ENCODE results near the gene CELF4.

Gene CELF4

DNA sequence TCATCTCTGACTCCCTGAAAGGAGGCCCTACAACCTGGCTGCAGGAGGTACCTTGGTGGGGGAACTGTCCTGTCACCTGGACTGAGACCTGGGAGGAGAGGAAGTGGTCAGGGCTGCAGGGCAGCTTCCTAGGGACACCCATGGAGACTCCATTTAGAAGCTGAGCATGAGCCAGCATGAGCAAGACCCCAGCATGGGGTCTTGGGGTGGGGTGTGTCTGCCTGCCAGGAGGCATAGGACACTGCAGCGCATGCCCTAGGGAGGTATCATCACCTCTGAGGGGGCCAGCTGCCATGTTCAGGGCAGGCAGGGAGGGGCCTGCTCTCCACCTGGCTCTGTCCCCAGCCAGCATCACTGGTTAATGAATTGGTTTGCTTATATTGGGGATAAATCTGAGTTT, 249.7 kb downstream of the CELF4 start:
- Histone ChIP-seq H3K36me3 (replicated peaks) (no peaks in the 10 kb centered on the region), H3K4me3 (ENCODE audit: low read depth, low read length) (no peak overlapping the region), H3K27ac (no peak overlapping the region), H3K27me3 (replicated peaks) (no peaks in the 10 kb centered on the region)
- in situ Hi-C loops (cut with HindIII; ENCODE audit: low pct_ligation_motif_present, low sequenced_read_pairs): no loop called here
- TF ChIP-seq, protein P1, sequence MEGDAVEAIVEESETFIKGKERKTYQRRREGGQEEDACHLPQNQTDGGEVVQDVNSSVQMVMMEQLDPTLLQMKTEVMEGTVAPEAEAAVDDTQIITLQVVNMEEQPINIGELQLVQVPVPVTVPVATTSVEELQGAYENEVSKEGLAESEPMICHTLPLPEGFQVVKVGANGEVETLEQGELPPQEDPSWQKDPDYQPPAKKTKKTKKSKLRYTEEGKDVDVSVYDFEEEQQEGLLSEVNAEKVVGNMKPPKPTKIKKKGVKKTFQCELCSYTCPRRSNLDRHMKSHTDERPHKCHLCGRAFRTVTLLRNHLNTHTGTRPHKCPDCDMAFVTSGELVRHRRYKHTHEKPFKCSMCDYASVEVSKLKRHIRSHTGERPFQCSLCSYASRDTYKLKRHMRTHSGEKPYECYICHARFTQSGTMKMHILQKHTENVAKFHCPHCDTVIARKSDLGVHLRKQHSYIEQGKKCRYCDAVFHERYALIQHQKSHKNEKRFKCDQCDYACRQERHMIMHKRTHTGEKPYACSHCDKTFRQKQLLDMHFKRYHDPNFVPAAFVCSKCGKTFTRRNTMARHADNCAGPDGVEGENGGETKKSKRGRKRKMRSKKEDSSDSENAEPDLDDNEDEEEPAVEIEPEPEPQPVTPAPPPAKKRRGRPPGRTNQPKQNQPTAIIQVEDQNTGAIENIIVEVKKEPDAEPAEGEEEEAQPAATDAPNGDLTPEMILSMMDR (IDR thresholded peaks at IDR 0.05; ENCODE audit: low read depth, low read length, missing control alignments): no peak
- no peak for DNase-seq

DNA sequence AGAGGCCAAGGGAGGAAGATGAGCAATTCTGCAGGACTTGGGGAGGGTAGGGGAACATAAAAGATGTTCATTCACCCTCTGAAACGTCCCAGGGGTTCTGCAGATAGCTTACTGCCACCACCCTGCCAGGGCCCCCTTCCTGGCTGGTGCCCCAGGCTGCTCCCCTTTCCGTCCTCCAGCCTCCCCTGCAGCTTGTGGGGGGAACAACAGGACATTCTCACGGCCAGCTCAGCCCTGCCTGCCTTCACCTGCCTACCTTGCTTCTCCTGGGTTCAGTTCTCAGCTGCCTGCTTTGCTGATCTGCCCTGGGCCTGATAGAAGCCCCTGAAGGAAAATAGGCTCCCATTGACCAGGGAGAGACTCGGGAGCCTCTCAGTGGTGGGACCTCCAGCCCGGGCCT, 251.1 kb downstream of the CELF4 start:
- Histone ChIP-seq H3K27ac (no peak overlapping the region), H3K27me3 (replicated peaks) (no peaks in the 10 kb centered on the region), H3K36me3 (replicated peaks) (no peaks in the 10 kb centered on the region), H3K4me3 (ENCODE audit: low read depth, low read length) (no peak overlapping the region)
- in situ Hi-C loops (cut with HindIII; ENCODE audit: low pct_ligation_motif_present, low sequenced_read_pairs): no loop called here
- no peak for DNase-seq
- TF ChIP-seq, protein P1 (IDR thresholded peaks at IDR 0.05; ENCODE audit: low read depth, low read length, missing control alignments): no peak

DNA sequence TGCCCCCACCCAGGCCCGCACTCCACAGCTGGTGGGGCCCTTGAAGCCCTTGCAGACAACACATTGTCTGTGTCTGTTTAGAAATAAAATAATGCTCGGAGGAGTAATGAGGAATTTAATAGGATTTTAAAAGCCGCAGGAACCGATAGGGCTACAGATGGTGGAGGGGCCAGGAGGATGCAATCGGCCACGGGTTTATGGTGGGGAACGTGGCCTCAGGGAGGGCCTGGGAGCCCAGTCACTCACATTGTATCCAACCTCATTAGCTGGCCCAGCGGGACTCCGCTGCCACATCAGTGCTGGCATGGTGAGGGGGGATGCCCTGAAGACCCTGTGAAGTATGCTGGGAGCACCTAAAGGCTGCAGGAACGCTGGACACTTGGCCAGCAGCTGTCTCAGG, 252.0 kb downstream of the CELF4 start:
- TF ChIP-seq, protein P1 (IDR thresholded peaks at IDR 0.05; ENCODE audit: low read depth, low read length, missing control alignments): no peak
- DNase-seq: no peak
- Histone ChIP-seq H3K27me3 (replicated peaks) (no peaks in the 10 kb centered on the region), H3K36me3 (replicated peaks) (no peaks in the 10 kb centered on the region), H3K4me3 (ENCODE audit: low read depth, low read length) (no peak overlapping the region), H3K27ac (no peak overlapping the region)
- in situ Hi-C loops (cut with HindIII; ENCODE audit: low pct_ligation_motif_present, low sequenced_read_pairs): no loop called here

DNA sequence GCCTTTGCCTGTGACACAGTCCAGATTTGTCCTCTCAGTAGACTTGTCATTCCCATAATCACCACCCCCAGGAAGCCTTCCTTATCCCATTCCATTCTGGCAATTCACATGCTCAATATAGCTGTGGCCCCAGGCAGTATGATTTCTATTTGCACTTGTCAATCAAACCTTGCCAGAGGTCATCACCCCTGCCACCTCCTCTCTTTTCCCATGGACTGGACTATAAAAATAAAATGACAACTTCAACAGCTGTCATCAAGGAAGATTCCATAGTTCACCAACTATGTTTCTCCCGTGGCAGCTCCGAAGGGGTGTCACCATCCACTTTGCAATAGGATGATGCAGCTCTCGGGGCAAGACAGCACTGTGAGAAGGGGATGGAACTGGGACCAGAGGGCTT, 255.7 kb downstream of the CELF4 start:
- in situ Hi-C loops (cut with HindIII; ENCODE audit: low pct_ligation_motif_present, low sequenced_read_pairs): no loop called here
- Histone ChIP-seq H3K4me3 (ENCODE audit: low read depth, low read length) (no peak overlapping the region), H3K27me3 (replicated peaks) (no peaks in the 10 kb centered on the region), H3K27ac (no peak overlapping the region), H3K36me3 (replicated peaks) (no peaks in the 10 kb centered on the region)
- TF ChIP-seq, protein P1 (IDR thresholded peaks at IDR 0.05; ENCODE audit: low read depth, low read length, missing control alignments): no peak
- no peak for DNase-seq

DNA sequence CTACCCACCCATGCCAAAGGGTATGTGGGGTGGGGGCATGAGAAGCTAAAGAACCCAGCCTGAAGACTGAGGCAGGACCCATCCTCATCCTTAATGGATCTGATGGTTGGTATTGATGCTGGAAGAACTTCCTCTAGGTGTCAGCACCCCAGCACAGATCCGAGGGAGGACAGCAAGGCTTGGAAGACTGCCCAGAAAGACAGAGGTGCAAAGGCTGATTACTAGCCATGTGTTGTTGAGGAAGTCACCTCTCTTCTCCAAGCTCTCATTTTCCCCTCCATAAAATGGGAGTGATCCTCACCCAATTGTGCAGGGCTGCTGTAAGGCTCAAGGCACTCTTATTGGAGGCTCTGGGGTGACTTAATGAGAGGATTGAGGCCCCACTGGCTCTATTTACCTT, 256.5 kb downstream of the CELF4 start:
- Histone ChIP-seq H3K4me3 (ENCODE audit: low read depth, low read length) (no peak overlapping the region), H3K27ac (no peak overlapping the region), H3K27me3 (replicated peaks) (no peaks in the 10 kb centered on the region), H3K36me3 (replicated peaks) (no peaks in the 10 kb centered on the region)
- TF ChIP-seq, protein P1 (IDR thresholded peaks at IDR 0.05; ENCODE audit: low read depth, low read length, missing control alignments): no peak
- DNase-seq: no peak
- in situ Hi-C loops (cut with HindIII; ENCODE audit: low pct_ligation_motif_present, low sequenced_read_pairs): no loop called here

DNA sequence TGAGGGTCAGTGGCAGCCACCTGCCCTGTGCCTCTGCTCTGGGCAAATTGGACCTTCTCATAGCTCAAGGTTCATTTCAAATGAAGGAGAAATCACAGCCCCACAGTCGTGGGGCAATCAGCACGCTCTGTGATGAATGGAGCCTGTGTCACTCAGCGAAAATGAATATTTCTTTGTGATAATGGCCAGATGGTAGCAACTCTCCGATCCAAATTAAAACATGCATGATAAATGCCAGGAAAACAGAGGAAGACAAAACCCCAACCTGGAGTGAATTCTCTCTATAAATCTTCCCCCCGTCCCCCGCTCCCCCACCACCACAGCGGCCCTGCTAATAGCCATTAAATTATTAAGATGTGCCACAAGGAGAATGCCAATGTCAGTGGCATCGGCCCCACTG, 258.4 kb downstream of the CELF4 start:
- no peak overlapping the region for H3K27ac ChIP-seq
- no peaks in the 10 kb centered on the region for H3K27me3 ChIP-seq (replicated peaks)
- H3K36me3 ChIP-seq (replicated peaks): no peaks in the 10 kb centered on the region
- in situ Hi-C loops (cut with HindIII; ENCODE audit: low pct_ligation_motif_present, low sequenced_read_pairs): no loop called here
- no peak overlapping the region for H3K4me3 ChIP-seq (ENCODE audit: low read depth, low read length)
- DNase-seq: no peak
- TF ChIP-seq, protein P1 (IDR thresholded peaks at IDR 0.05; ENCODE audit: low read depth, low read length, missing control alignments): no peak
